Neural cell (in vitro differentiated cells): ENCODE measurements around the gene NEBL. TPM values are rescaled to one million over a fixed set of nuclear protein-coding genes. Genes with fewer than 3 reads are reported as not detected.

Experiments used
- H2AFZ ChIP-seq: fragments of 200-600, 300-800 bp; sonication (generic), shearing (Covaris generic); 2 replicates; pipeline ENCODE4 v1.6.0; 2014; ENCODE audit warnings: low read depth, mild to moderate bottlenecking, antibody characterized with exemption, low read length, moderate library complexity
- H3F3A ChIP-seq: fragments of 200-600 bp; shearing (Covaris generic); 2 replicates; pipeline ENCODE4 v1.6.1; 2016; ENCODE audit warnings: mild to moderate bottlenecking, moderate library complexity, mixed read lengths, antibody characterized with exemption, low read length; ENCODE audit not compliant: insufficient read depth, poor library complexity, severe bottlenecking
- H3K27ac ChIP-seq: fragments of 200-600, 300-800 bp; sonication (generic), shearing (Covaris generic); 2 replicates; pipeline ENCODE4 v1.5.1; 2014; ENCODE audit warnings: mild to moderate bottlenecking, low read length, moderate library complexity
- H3K27me3 ChIP-seq: fragments of 300-800, 200-600 bp; sonication (generic), shearing (Covaris generic); 2 replicates; pipeline ENCODE4 v1.6.0; 2014; ENCODE audit warnings: mild to moderate bottlenecking, low read depth, low read length, moderate library complexity; ENCODE audit not compliant: insufficient read depth
- H3K36me3 ChIP-seq: fragments of 300-800, 200-600 bp; sonication (generic), shearing (Covaris generic); 2 replicates; pipeline ENCODE4 v1.5.1; 2014; ENCODE audit warnings: mild to moderate bottlenecking, antibody characterized with exemption, low read length, moderate library complexity; ENCODE audit not compliant: insufficient read depth
- H3K4me2 ChIP-seq: fragments of 300-800, 200-600 bp; sonication (generic), shearing (Covaris generic); 2 replicates; pipeline ENCODE4 v1.6.0; 2014; ENCODE audit warnings: mild to moderate bottlenecking, low read length
- H3K4me3 ChIP-seq: fragments of 300-800, 200-600 bp; sonication (generic), shearing (Covaris generic); 2 replicates; pipeline ENCODE4 v1.5.1; 2014; ENCODE audit warnings: mild to moderate bottlenecking, low read length, moderate library complexity
- H3K79me2 ChIP-seq: fragments of 200-600 bp; shearing (Covaris generic); replicated peaks from 2 replicates; pipeline ENCODE4 v1.6.0; 2014; ENCODE audit warnings: mild to moderate bottlenecking, low read length, moderate library complexity; ENCODE audit not compliant: insufficient read depth
- H3K9ac ChIP-seq: fragments of 300-800, 200-600 bp; sonication (generic), shearing (Covaris generic); 2 replicates; pipeline ENCODE4 v1.6.1; 2016; ENCODE audit warnings: mild to moderate bottlenecking, low read length, mixed read lengths
- H3K9me2 ChIP-seq: fragments of 200-600 bp; shearing (Covaris generic); 2 replicates; pipeline ENCODE4 v1.6.1; 2016; ENCODE audit warnings: mild to moderate bottlenecking, low read length, mixed read lengths; ENCODE audit not compliant: insufficient read depth
- H3K9me3 ChIP-seq: fragments of 200-600, 300-800 bp; sonication (generic), shearing (Covaris generic); 2 replicates; pipeline ENCODE4 v1.6.1; 2016; ENCODE audit warnings: mild to moderate bottlenecking, mixed run types, low read length, moderate library complexity, mixed read lengths
- H4K20me1 ChIP-seq: fragments of 200-600 bp; shearing (Covaris generic); 2 replicates; pipeline ENCODE4 v1.6.1; 2016; ENCODE audit warnings: mild to moderate bottlenecking, mixed run types; ENCODE audit not compliant: insufficient read depth
- CTCF ChIP-seq: fragments of 450-650 bp; IDR thresholded peaks from 2 replicates; pipeline ENCODE4 v1.5.1; 2014; ENCODE audit warnings: antibody characterized with exemption, mild to moderate bottlenecking, moderate library complexity; ENCODE audit not compliant: poor library complexity, severe bottlenecking
- EP300 ChIP-seq: fragments of 450-650 bp; conservative IDR thresholded peaks from 2 replicates; pipeline ENCODE4 v1.6.1; 2014; ENCODE audit warnings: antibody characterized with exemption, mild to moderate bottlenecking, moderate library complexity; ENCODE audit not compliant: poor library complexity, severe bottlenecking
- EZH2 ChIP-seq: fragments of 200-600, 300-800 bp; shearing (Covaris generic), sonication (generic); IDR thresholded peaks from 2 replicates; pipeline ENCODE4 v1.6.1; 2014; ENCODE audit warnings: antibody characterized with exemption, low read length, borderline replicate concordance, mild to moderate bottlenecking; ENCODE audit not compliant: insufficient read depth, poor library complexity, severe bottlenecking
- MXI1 ChIP-seq: fragments of 450-650 bp; conservative IDR thresholded peaks from 2 replicates; pipeline ENCODE4 v1.6.1; 2014; ENCODE audit warnings: antibody characterized with exemption, mild to moderate bottlenecking; ENCODE audit not compliant: poor library complexity, severe bottlenecking
- POLR2AphosphoS5 ChIP-seq: IDR thresholded peaks from 2 replicates; pipeline ENCODE4 v1.6.1; 2012
- RAD21 ChIP-seq: fragments of 450-650 bp; conservative IDR thresholded peaks from 2 replicates; pipeline ENCODE4 v1.6.1; 2014; ENCODE audit warnings: antibody characterized with exemption, mild to moderate bottlenecking, moderate library complexity
- REST ChIP-seq: IDR thresholded peaks from 2 replicates; pipeline ENCODE4 v1.6.1; 2012; ENCODE audit warnings: borderline replicate concordance
- SMC3 ChIP-seq: fragments of 450-650 bp; conservative IDR thresholded peaks from 2 replicates; pipeline ENCODE4 v1.6.1; 2014; ENCODE audit warnings: antibody characterized with exemption, mild to moderate bottlenecking, moderate library complexity; ENCODE audit not compliant: poor library complexity
- TAF1 ChIP-seq: IDR thresholded peaks from 2 replicates; pipeline ENCODE4 v1.6.1; 2012; ENCODE audit warnings: low read depth
- polyA plus RNA-seq: library from polyadenylated mRNA; depleted of rRNA; stranded (reverse); fragments of >200 nt; gene quantifications from 2 replicates; pipeline ENCODE4 v1.2.3, GENCODE V29; 2014

NEBL gene
- polyA plus RNA-seq, 1 donor from 2014 or later: 16.3 TPM

GRCh38 chr10:20817646-20818045 is 79.5 kb downstream of the NEBL start:
- H3K27me3 ChIP-seq: no peaks in the 10 kb centered on the region
- H4K20me1 ChIP-seq: no peaks in the 10 kb centered on the region
- H3K9me3 ChIP-seq: no peaks in the 10 kb centered on the region
- no peak overlapping the region for H3K9ac ChIP-seq
- no peaks in the 10 kb centered on the region for H3K9me2 ChIP-seq
- H3F3A ChIP-seq: no peaks in the 10 kb centered on the region
- H3K36me3 ChIP-seq: no peaks in the 10 kb centered on the region
- H3K79me2 ChIP-seq: no peaks in the 10 kb centered on the region
- no peak overlapping the region for H3K27ac ChIP-seq
- no peak overlapping the region for H3K4me3 ChIP-seq
- no peak overlapping the region for H3K4me2 ChIP-seq
- TF ChIP-seq MXI1 (no peak), EZH2 (no peak), RAD21 (no peak), REST (no peak), EP300 (no peak), SMC3 (no peak), CTCF (no peak), TAF1 (no peak), POLR2AphosphoS5 (no peak)
- H2AFZ ChIP-seq: no peak overlapping the region

GRCh38 chr10:20817116-20817515 is 80.0 kb downstream of the NEBL start:
- Histone ChIP-seq H3K36me3 (no peaks in the 10 kb centered on the region), H3K27ac (no peak overlapping the region), H3K79me2 (no peaks in the 10 kb centered on the region), H3K4me3 (no peak overlapping the region), H3K9ac (no peak overlapping the region), H3K4me2 (no peak overlapping the region), H2AFZ (no peak overlapping the region), H4K20me1 (no peaks in the 10 kb centered on the region), H3K9me3 (no peaks in the 10 kb centered on the region), H3K27me3 (no peaks in the 10 kb centered on the region), H3F3A (no peaks in the 10 kb centered on the region), H3K9me2 (no peaks in the 10 kb centered on the region)
- TF ChIP-seq TAF1: no peak

- TF ChIP-seq RAD21 (no peak), SMC3 (no peak), TAF1 (no peak), EZH2 (no peak), REST (no peak), MXI1 (no peak), EP300 (no peak)
- Histone ChIP-seq H3K36me3 (no peaks in the 10 kb centered on the region), H3K4me3 (no peak overlapping the region), H3K79me2 (no peaks in the 10 kb centered on the region), H3K27ac (no peak overlapping the region), H4K20me1 (no peaks in the 10 kb centered on the region), H3K9me3 (no peaks in the 10 kb centered on the region), H3K27me3 (no peaks in the 10 kb centered on the region), H2AFZ (no peak overlapping the region), H3K9me2 (no peaks in the 10 kb centered on the region), H3K9ac (no peak overlapping the region), H3K4me2 (no peak overlapping the region), H3F3A (no peaks in the 10 kb centered on the region)
Measured at GRCh38 chr10:20814116-20814515, 83.0 kb downstream of the NEBL start.
